ENCODE results near the gene FZD1. TPM values are rescaled to one million over a fixed set of nuclear protein-coding genes. Genes with fewer than 3 reads are reported as not detected.

Gene FZD1
- total and polyA plus RNA-seq, 2 of the 13 experiments (the other 11 are each of a cell fraction or from before 2014, with no cell fraction given) = 0.22 to 0.80 TPM

DNA sequence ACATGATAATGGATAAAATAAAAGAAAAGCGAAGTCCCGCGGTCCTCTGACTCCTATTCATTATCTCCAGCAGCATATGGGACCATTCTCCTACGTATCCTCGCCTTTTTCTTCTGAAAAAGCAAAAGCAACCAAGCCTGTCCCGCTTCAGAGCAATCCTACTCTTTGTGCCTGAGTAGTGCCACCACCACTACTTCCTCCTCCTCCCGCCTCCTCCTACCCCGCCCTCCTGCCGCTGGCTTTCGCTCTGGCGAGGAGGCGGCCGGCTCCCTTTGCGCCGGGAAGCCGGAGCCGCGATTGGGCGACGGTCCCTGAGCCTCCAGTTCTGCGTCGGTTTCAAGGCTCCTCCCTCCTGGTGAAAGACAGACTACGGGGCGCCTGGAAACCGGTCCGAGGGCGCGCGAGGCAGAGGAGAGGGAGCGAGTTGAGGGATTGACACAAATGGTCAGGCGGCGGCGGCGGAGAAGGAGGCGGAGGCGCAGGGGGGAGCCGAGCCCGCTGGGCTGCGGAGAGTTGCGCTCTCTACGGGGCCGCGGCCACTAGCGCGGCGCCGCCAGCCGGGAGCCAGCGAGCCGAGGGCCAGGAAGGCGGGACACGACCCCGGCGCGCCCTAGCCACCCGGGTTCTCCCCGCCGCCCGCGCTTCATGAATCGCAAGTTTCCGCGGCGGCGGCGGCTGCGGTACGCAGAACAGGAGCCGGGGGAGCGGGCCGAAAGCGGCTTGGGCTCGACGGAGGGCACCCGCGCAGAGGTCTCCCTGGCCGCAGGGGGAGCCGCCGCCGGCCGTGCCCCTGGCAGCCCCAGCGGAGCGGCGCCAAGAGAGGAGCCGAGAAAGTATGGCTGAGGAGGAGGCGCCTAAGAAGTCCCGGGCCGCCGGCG, at the start of gene FZD1 (continued):
- TF ChIP-seq, protein P1, sequence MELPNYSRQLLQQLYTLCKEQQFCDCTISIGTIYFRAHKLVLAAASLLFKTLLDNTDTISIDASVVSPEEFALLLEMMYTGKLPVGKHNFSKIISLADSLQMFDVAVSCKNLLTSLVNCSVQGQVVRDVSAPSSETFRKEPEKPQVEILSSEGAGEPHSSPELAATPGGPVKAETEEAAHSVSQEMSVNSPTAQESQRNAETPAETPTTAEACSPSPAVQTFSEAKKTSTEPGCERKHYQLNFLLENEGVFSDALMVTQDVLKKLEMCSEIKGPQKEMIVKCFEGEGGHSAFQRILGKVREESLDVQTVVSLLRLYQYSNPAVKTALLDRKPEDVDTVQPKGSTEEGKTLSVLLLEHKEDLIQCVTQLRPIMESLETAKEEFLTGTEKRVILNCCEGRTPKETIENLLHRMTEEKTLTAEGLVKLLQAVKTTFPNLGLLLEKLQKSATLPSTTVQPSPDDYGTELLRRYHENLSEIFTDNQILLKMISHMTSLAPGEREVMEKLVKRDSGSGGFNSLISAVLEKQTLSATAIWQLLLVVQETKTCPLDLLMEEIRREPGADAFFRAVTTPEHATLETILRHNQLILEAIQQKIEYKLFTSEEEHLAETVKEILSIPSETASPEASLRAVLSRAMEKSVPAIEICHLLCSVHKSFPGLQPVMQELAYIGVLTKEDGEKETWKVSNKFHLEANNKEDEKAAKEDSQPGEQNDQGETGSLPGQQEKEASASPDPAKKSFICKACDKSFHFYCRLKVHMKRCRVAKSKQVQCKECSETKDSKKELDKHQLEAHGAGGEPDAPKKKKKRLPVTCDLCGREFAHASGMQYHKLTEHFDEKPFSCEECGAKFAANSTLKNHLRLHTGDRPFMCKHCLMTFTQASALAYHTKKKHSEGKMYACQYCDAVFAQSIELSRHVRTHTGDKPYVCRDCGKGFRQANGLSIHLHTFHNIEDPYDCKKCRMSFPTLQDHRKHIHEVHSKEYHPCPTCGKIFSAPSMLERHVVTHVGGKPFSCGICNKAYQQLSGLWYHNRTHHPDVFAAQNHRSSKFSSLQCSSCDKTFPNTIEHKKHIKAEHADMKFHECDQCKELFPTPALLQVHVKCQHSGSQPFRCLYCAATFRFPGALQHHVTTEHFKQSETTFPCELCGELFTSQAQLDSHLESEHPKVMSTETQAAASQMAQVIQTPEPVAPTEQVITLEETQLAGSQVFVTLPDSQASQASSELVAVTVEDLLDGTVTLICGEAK (IDR thresholded peaks at IDR 0.05) = no peak
- TF ChIP-seq, protein P1 (CRISPR knock-in tag; IDR thresholded peaks at IDR 0.05) = 0 out of 2 replicates have a peak, but pooled peaks have one; percentile 33
- no peak for TF ChIP-seq SOX13 (IDR thresholded peaks at IDR 0.05)
- TF ChIP-seq SOX13 (CRISPR knock-in tag; conservative IDR thresholded peaks at IDR 0.05 in 1 of 2, IDR thresholded peaks at IDR 0.05 in 1 of 2) = peak in 1 of 2 experiments; percentile 35; a peak in 1 of 4 replicates
- TF ChIP-seq KLF9 (CRISPR knock-in tag; IDR thresholded peaks at IDR 0.05; ENCODE audit: low read depth) = no peak
- TF ChIP-seq AGO1 (IDR thresholded peaks at IDR 0.05; ENCODE audit: low read depth, low read length, poor library complexity, severe bottlenecking) = peak; percentile 48
- peak; percentile 31; the same call in 1 of the 2 replicates for TF ChIP-seq MIER3 (CRISPR knock-in tag; IDR thresholded peaks at IDR 0.05; ENCODE audit: borderline replicate concordance)
- peak; percentile 68 for TF ChIP-seq ZNF501 (CRISPR knock-in tag; IDR thresholded peaks at IDR 0.05)
- TF ChIP-seq, protein P2, sequence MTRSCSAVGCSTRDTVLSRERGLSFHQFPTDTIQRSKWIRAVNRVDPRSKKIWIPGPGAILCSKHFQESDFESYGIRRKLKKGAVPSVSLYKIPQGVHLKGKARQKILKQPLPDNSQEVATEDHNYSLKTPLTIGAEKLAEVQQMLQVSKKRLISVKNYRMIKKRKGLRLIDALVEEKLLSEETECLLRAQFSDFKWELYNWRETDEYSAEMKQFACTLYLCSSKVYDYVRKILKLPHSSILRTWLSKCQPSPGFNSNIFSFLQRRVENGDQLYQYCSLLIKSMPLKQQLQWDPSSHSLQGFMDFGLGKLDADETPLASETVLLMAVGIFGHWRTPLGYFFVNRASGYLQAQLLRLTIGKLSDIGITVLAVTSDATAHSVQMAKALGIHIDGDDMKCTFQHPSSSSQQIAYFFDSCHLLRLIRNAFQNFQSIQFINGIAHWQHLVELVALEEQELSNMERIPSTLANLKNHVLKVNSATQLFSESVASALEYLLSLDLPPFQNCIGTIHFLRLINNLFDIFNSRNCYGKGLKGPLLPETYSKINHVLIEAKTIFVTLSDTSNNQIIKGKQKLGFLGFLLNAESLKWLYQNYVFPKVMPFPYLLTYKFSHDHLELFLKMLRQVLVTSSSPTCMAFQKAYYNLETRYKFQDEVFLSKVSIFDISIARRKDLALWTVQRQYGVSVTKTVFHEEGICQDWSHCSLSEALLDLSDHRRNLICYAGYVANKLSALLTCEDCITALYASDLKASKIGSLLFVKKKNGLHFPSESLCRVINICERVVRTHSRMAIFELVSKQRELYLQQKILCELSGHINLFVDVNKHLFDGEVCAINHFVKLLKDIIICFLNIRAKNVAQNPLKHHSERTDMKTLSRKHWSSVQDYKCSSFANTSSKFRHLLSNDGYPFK (CRISPR knock-in tag; IDR thresholded peaks at IDR 0.05; ENCODE audit: borderline replicate concordance) = no peak
- TF ChIP-seq, protein P3, sequence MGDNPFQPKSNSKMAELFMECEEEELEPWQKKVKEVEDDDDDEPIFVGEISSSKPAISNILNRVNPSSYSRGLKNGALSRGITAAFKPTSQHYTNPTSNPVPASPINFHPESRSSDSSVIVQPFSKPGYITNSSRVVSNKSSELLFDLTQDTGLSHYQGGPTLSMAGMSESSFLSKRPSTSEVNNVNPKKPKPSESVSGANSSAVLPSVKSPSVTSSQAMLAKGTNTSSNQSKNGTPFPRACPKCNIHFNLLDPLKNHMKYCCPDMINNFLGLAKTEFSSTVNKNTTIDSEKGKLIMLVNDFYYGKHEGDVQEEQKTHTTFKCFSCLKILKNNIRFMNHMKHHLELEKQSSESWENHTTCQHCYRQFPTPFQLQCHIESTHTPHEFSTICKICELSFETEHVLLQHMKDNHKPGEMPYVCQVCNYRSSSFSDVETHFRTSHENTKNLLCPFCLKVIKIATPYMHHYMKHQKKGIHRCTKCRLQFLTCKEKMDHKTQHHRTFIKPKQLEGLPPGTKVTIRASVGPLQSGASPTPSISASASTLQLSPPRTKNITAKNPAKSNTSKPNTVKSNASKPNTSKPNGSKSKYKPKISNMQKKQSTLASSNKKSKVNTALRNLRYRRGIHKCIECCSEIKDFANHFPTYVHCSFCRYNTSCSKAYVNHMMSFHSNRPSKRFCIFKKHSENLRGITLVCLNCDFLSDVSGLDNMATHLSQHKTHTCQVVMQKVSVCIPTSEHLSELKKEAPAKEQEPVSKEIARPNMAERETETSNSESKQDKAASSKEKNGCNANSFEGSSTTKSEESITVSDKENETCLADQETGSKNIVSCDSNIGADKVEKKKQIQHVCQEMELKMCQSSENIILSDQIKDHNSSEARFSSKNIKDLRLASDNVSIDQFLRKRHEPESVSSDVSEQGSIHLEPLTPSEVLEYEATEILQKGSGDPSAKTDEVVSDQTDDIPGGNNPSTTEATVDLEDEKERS (CRISPR knock-in tag; IDR thresholded peaks at IDR 0.05) = peak; percentile 68; the same call in 1 of the 2 replicates
- 0 out of 2 replicates have a peak, but pooled peaks have one; percentile 28 for TF ChIP-seq ZNF543 (CRISPR knock-in tag; IDR thresholded peaks at IDR 0.05)
- peak; percentile 75 for TF ChIP-seq U2AF1 (optimal IDR thresholded peaks at IDR 0.05; ENCODE audit: low read depth, low read length)
- TF ChIP-seq ARNTL (CRISPR knock-in tag; IDR thresholded peaks at IDR 0.05) = no peak
